ENCODE data around the gene PPTC7.
A peak's percentile ranks its signal among the peaks of the same experiment; 100 is the strongest.
"Not testable (repeated sequence)": the region's sequence is repeated elsewhere in the genome, so short reads cannot be mapped to it uniquely, and the experiment has no call there.

Gene PPTC7, protein sequence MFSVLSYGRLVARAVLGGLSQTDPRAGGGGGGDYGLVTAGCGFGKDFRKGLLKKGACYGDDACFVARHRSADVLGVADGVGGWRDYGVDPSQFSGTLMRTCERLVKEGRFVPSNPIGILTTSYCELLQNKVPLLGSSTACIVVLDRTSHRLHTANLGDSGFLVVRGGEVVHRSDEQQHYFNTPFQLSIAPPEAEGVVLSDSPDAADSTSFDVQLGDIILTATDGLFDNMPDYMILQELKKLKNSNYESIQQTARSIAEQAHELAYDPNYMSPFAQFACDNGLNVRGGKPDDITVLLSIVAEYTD

DNA sequence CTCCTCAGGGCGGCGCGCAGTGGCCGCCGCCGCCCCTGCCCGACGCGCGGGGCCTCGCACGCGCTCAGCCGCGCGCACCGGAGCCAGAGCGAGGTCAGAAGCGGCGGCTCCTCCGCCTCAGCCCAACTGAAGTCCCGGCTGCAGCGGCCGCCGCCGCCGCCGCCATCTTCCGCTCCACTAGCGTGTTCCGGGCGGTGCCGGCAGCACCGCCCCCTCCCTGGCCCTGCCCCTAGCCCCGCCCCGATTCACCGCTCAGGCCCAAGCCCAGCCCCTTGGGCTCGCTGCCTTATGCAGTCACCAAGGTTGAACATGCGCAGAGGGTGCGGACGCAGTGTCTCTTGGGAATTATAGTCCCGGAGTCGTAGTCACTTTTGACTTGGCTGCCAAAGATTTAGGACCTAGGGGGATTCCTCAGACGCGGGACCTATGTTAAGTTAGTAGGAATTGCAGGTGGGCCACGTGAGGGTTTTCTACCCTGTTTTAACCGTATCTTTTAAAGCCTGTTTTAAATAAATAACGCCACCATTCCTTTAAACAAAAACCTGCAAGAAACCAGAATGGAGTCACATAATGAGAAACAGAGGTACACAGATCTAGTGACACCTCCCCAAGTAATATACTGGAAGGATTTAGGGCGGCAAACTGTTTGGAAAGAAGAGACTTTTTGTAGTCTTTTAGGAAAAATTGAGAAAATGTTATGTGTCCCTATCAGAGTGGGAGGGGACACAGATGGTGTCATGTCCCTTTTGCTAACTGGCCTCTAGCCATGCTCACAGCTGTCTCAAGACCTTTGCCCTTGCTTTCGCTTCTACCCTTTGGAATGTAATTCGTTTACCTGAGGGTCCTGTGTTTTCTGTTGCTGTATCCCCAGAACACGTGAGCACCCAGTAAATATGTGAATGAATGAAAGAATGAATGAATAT, at the start of gene PPTC7:
PPTC7 (minus strand) TSS at position 182 of the 923 bp plus-strand sequence. CDS start 287 bp downstream, outside the sequence.
- peak; percentile 84 to 93 (median 90) for DNase-seq (ENCODE audit: low read depth in 2 of 3, low spot score in 2 of 3)

DNA sequence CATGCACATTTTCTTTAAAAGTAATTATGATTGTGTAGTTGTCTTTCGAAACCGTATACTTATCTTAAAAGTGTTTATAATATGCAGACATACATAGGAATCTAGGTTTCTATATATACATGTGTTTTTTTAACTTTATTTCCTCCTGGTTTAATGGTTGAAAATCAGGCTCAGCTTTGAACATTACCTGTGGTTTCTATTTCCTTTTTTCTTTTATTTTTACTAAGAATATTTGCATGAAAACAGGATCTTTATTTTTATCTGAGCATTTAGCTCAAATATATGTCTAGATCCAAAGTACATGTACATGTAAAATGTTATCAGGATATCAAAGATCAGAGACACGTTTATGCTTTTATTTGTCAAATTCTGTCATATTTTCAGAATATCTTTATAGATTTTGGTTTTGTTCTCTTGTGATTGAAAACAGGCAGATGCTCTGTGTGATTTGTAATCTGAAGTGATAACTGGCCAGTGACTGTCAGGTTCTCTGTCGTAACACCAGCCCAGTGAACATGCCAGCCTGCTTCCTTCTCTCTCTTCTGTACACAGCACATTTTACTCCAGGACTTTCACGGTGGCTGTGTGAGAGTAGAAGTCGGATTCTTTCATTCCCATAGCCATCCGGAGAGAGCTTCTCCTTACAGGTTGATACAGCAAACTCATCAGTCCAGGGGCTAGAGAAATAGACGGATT, 44.5 kb upstream of the PPTC7 start:
- no peak for DNase-seq (ENCODE audit: low read depth in 2 of 3, low spot score in 2 of 3)

DNA sequence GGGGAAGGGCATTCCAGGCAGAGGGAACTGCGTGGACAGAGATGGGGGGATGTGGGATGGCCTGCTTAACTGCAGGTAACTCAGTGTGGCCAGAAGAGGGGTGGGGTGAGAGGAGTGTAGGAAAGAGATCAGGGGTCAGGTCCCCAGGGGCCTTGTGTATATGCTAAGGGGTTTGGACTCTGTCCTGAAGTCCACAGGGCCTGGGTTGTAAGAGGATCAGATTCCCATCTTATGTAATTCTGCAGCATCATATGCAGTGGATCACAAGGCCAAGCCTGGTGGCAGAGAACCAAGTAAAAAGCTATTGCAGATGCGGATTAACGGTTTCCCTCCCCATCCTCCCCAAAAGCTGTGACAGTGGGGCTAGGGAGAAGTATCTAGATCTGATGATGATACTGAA, 39.5 kb upstream of the PPTC7 start:
- no peak for DNase-seq (ENCODE audit: low read depth in 2 of 3, low spot score in 2 of 3)

DNA sequence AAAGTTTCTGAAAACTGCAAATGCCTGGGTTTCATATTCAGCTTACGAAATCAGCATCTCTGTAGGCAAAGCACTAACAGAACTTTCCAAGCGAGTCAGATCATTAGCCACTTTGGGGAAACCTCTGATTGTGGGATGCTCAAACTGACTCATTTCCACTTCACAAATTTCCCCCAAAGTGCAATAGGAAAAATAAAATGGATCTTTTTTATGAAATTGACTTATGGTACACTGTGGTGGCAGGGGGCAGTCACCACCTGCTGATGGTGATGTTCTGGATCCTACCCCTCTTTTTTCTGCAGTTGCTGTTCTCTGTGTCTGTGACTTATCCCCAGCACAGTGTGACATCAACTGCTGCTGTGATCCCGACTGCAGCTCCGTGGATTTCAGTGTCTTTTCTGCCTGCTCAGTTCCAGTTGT, 36.4 kb upstream of the PPTC7 start:
- DNase-seq (ENCODE audit: low read depth in 2 of 3, low spot score in 2 of 3) = peak in 1 of 3 experiments; percentile 16

DNA sequence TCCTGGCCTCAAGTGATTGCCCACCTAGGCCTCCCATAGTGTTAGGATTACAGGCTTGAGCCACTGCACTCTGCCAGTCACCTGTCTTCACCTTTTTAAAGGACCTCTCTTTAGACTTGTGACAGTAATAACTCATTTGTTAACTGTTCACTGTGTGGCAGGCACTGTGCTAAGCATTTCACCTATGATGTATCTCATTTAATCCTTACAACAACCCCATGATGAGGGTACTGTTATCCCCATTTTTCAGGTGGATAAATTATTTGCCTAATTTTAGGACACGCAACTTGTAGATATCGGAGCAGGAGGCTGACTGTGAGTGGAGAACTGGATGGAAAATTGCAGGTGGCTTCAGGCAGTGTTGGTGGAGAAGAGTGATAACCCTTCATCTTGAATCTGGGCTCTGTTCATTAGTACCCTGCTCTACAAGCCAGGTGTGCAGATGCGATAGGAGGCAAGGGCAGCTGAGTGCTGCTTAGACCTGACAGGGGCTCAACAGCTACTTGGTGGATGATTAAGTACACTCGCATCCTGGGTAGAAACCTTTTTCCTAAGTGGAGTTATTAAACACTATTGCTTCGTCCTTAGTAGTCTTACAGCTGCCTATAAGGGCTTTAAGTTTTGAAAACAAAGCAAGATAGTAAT, 33.5 kb upstream of the PPTC7 start:
- DNase-seq (ENCODE audit: low read depth in 2 of 3, low spot score in 2 of 3) = no peak

DNA sequence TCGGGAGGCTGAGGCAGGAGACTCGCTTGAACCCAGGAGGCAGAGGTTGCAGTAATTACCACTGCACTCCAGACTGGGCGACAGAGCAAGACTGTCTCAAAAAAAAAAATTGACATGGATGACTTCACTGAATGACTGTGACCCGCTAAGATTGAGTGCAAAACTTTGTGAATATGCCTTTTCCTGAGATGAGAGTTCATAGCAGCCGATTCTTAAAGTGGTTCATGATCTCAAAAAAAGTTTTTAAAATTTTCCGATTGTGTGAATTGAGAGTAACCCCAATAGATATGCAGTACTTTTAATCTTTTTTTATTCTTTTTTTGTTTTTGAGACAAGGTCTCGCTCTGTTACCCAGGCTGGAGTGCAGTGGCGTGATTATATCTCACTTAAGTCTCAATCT, 32.1 kb upstream of the PPTC7 start:
- no peak for DNase-seq (ENCODE audit: low read depth in 2 of 3, low spot score in 2 of 3)

DNA sequence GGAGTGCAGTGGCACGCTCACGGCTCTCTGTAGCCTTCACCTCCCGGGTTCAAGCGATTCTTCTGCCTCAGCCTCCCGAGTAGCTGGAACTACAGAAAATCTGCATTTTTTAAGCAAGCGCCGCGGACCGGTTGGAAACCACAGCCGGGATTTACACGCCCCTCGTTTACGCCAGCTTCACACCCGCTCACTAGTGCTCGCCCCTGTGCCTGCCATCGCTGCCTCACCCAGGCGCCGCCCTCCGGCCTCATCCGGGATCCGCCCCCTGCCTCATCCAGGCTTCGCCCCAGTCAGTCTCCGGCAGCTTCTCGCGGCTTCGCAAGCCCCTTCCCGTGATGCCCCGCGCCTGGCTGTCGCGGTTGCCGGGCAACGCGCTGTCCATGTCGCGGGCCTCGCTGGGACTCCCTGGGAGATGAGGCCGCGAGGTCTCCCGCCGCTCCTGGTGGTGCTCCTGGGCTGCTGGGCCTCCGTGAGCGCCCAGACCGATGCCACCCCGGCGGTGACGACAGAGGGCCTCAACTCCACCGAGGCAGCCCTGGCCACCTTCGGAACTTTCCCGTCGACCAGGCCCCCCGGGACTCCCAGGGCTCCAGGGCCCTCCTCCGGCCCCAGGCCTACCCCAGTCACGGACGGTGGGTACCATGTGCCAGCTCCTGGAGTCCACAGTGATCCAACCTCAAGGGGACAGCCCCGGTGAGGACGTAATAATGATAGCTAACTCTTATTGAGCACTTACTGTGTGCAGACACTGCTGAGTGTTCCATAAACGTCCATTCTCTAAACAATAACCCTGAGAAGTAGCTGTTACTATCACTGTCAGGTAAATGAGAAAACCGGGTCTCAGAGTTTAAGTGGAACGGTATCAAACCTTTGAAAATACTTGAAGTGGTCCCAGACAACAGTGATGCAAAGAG, 30.9 kb upstream of the PPTC7 start, which contains the start of gene TCTN1:
TCTN1 (plus strand) TSS at position 359 of the 914 bp plus-strand sequence; CDS start at position 413, 54 bp downstream.
- DNase-seq (ENCODE audit: low read depth in 2 of 3, low spot score in 2 of 3) = peak; percentile 81 to 96 (median 89)

DNA sequence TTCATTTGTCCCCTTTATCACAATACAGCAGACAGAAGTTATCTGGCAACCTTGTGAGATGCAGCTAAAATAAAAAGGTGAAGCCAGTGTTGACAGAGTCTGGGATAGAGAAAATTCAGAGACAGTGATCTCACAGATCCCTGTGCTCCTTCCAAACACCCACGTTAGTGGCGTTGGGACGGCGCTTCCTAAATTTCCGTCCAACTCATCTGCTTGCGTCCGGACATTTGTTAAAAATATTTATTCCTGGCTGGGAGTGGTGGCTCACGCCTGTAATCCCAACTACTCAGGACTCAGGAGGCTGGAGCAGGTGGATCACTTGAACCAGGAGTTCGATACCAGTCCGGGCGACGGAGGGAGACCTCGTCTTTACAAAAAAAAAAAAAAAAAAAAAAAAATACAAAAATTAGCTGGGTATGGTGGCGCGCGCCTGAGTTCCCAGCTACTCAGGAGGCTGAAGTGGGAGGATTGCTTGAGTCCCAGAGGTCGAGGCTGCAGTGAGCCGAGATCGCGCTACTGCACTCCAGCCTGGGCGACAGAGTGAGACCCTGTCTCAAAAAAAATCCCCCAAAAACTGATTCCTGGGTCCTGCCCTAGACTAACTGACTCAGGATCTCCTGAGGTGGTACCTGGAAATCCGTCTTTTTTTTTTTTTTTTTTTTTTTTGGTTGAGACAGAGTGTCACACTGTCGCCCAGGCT, 30.1 kb upstream of the PPTC7 start:
- DNase-seq (ENCODE audit: low read depth in 2 of 3, low spot score in 2 of 3) = no peak

DNA sequence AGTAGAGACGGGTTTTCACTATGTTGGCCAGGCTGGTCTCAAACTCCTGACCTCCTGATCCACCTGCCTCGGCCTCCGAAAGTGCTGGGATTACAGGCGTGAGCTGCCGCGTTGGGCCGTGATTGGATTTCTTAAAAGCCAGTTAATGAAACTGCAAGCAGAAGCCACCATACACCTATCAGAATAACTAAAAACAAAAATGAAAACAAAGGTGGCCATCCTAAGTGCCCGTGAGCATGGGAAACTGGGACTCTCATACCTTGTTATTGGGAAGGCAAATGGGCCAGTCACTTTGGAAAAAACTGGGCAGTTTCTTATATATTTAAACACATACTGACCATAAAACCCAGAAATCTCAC, 23.1 kb upstream of the PPTC7 start:
- no peak for DNase-seq (ENCODE audit: low read depth in 2 of 3, low spot score in 2 of 3)

DNA sequence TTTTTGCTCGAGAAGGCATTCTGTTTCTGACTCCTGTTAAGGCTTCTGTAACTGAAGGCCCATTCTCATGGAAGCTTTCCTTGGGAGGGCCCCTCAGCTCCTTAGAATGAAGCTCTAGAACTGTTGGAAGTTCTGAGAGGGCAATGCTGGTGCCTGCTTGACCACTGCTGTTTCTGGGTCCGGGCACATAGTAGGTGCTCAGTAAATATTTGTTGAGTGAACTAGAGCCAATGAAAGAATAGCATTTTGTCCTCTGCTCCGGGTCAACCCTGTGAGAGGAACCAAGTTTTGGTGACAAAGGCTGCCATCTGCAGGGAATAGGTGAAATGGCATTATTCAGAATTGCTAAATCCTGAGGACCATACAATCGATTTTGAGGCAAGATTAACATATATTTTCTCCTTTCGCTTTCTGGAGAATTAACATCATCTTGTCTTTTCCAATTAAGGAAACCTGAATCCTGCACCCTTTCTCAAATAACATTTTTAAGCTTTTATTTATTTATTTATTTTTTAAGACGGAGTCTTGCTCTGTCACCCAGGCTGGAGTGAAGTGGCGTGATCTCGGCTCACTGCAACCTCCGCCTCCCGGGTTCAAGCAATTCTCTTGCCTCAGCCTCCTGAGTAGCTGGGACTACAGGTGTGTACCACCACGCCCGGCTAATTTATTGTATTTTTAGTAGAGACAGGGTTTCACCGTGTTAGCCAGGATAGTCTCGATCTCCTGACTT, 19.1 kb upstream of the PPTC7 start:
- DNase-seq (ENCODE audit: low read depth in 2 of 3, low spot score in 2 of 3) = not testable (repeated sequence)

DNA sequence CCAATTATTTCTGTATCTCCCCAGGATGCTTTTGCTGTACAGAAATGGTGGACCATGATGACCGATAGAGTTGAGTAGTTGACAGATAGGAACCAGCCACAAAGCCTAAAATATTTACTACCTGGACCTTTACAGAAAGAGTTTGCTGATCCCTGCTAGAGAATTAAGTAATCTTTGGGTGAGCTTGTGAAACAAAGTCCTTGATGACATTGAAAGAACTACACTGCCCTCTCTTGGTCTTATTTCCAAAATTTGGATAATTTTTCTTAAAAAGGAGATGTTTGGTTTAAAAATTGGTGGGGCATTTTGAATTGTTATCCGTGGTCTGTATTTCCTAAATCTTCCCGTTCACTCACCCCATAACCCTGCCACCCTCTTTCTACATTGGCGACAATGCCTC, 17.1 kb upstream of the PPTC7 start:
- no peak for DNase-seq (ENCODE audit: low read depth in 2 of 3, low spot score in 2 of 3)

DNA sequence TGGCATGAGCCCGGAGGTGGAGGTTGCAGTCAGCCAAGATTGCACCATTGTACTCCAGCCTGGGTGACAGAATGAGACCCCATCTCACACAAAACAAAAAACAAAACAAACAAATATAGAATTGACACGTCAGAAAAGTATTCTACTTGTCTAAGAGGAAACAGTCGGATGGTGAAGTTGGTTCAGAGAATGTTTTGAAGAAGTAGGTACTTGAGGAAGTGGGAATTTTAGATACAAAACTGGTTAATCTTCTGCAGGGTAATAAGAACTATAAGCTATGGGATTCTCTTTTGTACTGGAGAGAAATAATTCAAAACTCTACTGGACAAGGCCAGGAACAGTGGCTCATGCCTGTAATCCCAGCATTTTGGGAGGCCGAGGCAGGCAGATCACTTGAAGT, 16.2 kb upstream of the PPTC7 start:
- DNase-seq (ENCODE audit: low read depth in 2 of 3, low spot score in 2 of 3) = no peak

DNA sequence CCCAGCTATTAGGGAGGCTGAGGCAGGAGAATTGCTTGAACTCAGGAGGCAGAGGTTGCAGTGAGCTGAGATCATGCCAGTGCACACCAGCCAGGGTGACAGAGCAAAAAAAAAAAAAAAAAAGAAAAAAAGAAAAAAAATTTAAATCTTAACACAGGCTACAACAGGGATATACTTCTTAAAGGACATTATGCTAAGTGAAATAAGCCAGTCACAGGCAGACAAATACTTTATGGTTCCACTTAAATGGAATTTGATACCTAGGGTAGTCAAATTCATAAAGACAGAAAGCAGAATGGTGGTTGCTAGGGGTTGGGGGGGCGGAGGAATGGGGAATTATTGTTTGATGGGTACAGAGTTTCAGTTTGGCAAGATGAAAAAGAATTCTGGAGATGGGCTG, 14.8 kb upstream of the PPTC7 start:
- no peak for DNase-seq (ENCODE audit: low read depth in 2 of 3, low spot score in 2 of 3)

DNA sequence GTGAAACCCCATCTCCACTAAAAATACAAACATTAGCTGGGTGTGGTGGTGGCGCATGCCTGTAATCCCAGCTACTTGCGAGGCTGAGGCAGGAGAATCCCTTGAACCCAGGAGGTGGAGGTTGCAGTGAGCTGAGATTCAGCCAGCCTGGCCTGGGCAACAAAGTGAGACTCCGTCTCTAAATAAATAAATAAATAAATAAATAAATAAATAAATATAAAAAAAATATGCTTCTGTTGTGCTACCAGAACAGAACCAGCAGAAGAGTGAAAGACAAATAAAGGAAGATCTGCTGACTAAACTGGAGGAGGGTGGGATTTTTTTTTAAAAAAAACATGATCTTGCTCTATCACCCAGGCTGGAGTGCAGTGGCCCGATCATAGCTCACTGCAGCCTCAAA, 9.8 kb upstream of the PPTC7 start:
- not testable (repeated sequence) for DNase-seq (ENCODE audit: low read depth in 2 of 3, low spot score in 2 of 3)

DNA sequence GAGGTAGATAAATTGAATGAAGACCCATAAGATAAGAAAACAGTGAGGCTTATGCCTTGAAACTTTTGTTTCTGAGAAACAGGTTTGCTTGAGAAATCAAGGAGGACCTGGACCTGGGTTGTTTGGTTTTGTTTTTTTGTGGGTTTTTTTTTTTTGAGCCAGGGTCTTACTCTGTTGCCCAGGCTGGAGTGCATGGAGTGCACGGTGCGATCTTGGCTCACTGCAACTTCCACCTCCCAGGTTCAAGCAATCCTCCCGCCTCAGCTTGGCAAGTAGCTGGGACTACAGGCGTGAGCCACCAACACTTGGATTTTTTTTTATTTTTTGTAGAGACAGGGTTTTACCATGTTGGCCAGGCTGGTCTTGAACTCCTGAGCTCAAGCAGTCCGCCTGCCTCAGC, 9.0 kb upstream of the PPTC7 start:
- DNase-seq (ENCODE audit: low read depth in 2 of 3, low spot score in 2 of 3) = no peak

DNA sequence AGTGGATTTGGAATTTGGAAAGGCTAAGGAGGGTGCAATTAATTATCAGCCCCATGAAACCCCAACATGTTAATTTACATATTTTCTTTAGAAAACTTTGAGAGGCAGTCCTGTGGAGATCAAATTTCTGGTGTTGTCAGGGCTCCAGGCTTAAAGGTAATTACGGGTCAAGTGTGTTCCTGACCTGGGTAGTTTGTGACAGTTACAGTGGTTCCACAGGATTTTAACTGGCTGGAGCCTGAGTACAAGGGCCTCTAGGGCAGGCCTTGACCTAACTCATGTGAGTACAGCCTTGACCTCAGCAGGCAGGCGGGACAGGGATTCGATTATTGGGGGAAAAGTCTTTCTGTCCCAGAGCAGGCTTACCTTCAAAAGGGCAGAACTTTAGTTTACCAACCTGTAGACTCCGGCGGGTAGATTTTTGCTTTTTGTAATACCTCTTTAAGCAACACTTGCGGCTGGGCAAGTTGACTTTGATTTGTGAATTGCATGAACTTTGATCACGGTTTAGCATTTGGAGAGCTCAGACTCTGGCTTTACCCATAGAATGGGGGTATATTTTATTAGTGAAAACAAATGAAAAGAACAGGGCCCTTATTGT, 8.4 kb upstream of the PPTC7 start:
- DNase-seq (ENCODE audit: low read depth in 2 of 3, low spot score in 2 of 3) = no peak

DNA sequence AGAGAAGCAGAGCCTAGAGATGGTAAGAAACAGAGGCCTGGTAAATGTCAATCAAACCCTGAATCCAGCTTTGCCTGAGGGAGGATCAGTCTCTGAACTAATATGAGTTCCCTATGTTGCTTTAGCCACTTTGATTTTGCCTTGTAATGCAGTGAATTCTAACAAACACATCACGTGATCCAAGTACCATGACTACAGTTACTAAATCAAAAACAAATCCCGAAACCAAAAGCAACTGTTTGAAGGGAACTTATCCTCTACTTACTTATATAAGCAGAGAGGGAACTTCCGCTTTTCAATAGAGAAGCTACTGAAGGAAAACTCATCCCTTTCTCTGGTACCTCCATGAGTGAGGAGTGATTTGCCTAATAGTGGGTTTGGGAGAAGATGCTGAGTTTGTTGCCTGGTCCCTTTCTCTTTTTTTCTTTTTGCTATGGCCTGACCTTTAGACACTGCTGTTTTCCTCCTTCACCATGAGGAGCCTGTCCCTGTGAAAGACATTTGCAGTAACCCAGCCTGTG, 7.7 kb upstream of the PPTC7 start:
- DNase-seq (ENCODE audit: low read depth in 2 of 3, low spot score in 2 of 3) = no peak

DNA sequence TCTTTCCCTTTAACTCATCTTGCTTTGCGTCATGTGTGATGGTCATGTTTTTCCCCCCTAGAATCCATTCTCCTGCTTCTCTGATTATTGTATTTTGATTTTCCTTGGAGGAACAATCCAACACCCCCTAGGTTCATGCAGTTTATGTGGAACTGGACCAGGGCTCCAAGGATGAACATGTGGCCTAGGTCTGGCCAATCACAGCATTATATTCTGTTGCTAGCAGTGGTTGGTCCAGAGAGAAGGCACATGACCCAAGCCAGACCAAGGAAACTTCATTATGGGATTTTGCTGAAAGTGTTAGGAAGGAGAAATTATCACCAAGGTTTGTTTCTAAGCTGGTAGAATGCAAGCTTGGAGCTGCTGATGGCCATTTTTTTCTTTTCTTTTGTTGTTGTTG, 6.9 kb upstream of the PPTC7 start:
- DNase-seq (ENCODE audit: low read depth in 2 of 3, low spot score in 2 of 3) = no peak

Data from activated CD8-positive, alpha-beta memory T cell treated with anti-CD3 and anti-CD28 coated beads for 48 hours (primary cell).